ENCODE data around the gene MX1. TPM values are rescaled to one million over a fixed set of nuclear protein-coding genes. Genes with fewer than 3 reads are reported as not detected.

The MX1 gene
- total and polyA plus RNA-seq, 2 of the 13 experiments (the other 11 are each of a cell fraction or from before 2014, with no cell fraction given) = 2.6 to 5.8 TPM

- CTCF ChIA-PET (ENCODE audit: low intra/inter-chr PET ratio, low total read pairs) = no interaction called here
- no TSS peak for BruUV-seq (replicated peaks)
- H3K79me2 ChIP-seq (ENCODE audit: insufficient read depth, low read length) = no peaks in the 10 kb centered on the region
- peak overlapping the region; percentile 26 to 67 (median 50); a peak in 4 of 6 replicates for H3K4me3 ChIP-seq (replicated peaks in 1 of 3; ENCODE audit: insufficient read depth in 1 of 3, low read depth in 2 of 3, low read length in 3 of 3)
- H3K9ac ChIP-seq (ENCODE audit: insufficient read depth, low read depth, low read length) = no peak overlapping the region
- in situ Hi-C loops (cut with HindIII; ENCODE audit: extremely low pct_ligation_motif_present, low pct_unique_long_range_greater_than_20kb) = no loop called here
- H3K27me3 ChIP-seq (ENCODE audit: control insufficient read depth in 1 of 2, insufficient read depth in 2 of 2, low read length in 2 of 2) = peaks cover 2 to 31% of the 10 kb centered on the region in 2 experiments; a peak in 4 of 5 replicates
- WGBS (ENCODE audit: low lambda C conversion rate) = 36% methylated on average over 6 of the region's 28 CpGs
- peaks cover 39% of the 10 kb centered on the region for H3K4me1 ChIP-seq (ENCODE audit: insufficient read depth, low read length)
- no peak overlapping the region for H2AFZ ChIP-seq (ENCODE audit: low read length)
- H4K20me1 ChIP-seq (ENCODE audit: insufficient read depth, low read length) = no peaks in the 10 kb centered on the region
- no peak for DNase-seq (ENCODE audit: low spot score)
- H3K27ac ChIP-seq (ENCODE audit: extremely low read length, insufficient read depth, low read length) = no peak overlapping the region
- peak; percentile 41; the same call in 2 of the 3 replicates for ATAC-seq
- peak overlapping the region; percentile 72 for H3K4me2 ChIP-seq (ENCODE audit: low read depth, low read length)
- TF ChIP-seq NR3C1 (CRISPR knock-in tag; IDR thresholded peaks at IDR 0.05) = no peak
- TF ChIP-seq ZFY (CRISPR knock-in tag; IDR thresholded peaks at IDR 0.05) = 0 out of 2 replicates have a peak, but pooled peaks have one; percentile 18
- POLR2A ChIA-PET = interaction anchor here (0.9 to 3.8 kb wide), 4 partner anchors 11 to 83 kb away, joined by 3 to 18 read pairs (median 3); partner anchors contain the start of gene MX1
- intact Hi-C loops (cut with micrococcal nuclease; ENCODE audit: unreplicated experiment) = loop anchor here (1.0 kb wide), 1 partner anchor 28 kb away; no protein-coding TSS in a partner anchor
- no peaks in the 10 kb centered on the region for H3K36me3 ChIP-seq (replicated peaks in 1 of 2; ENCODE audit: control insufficient read depth in 1 of 2, insufficient read depth in 2 of 2, low read length in 2 of 2)
- H3K9me3 ChIP-seq (ENCODE audit: low read length) = no peaks in the 10 kb centered on the region
- no peak for FAIRE-seq
Observed at GRCh38 chr21:41508415-41509144, 82.5 kb downstream of the MX1 start.

Other genes with a start within 250 kb of the MX1 start
- 41.9 and 62.0 TPM in 2 replicates for gene FAM3B, start 109.4 kb upstream of the MX1 start, total RNA-seq (2016; rRNA removed; fragmentation: Illumina TruSeq; extraction: Trizol)
- 43.6 and 46.5 TPM in 2 replicates for gene FAM3B, start 109.4 kb upstream of the MX1 start, polyA plus RNA-seq (2011; rRNA removed)
- gene MX2, start 64.2 kb upstream of the MX1 start, total RNA-seq (2016; rRNA removed; fragmentation: Illumina TruSeq; extraction: Trizol) = 35.7 and 46.9 TPM in 2 replicates
- gene MX2, start 64.2 kb upstream of the MX1 start, polyA plus RNA-seq (2011; rRNA removed) = 24.0 and 26.3 TPM in 2 replicates
- gene TMPRSS2, start 81.9 kb downstream of the MX1 start, total RNA-seq (2016; rRNA removed; fragmentation: Illumina TruSeq; extraction: Trizol) = 0.86 and 1.8 TPM in 2 replicates
- gene TMPRSS2, start 81.9 kb downstream of the MX1 start, polyA plus RNA-seq (2011; rRNA removed) = 1.7 and 1.9 TPM in 2 replicates

Data from HepG2 (cell line).